ENCODE measurements around the gene LTB4R.

LTB4R gene

GRCh38 chr14:24308342-24309124 lies 2.8 kb upstream of the LTB4R start:
- TF ChIP-seq CTCF (IDR thresholded peaks at IDR 0.05; ENCODE audit: control insufficient read depth, insufficient read depth, low read depth, low read length, missing control alignments): no peak
- no peak overlapping the region for H3K4me3 ChIP-seq (ENCODE audit: control insufficient read depth, low read depth, low read length)
- DNase-seq (ENCODE audit: low read depth): no peak

- no peak within 1 kb of the TSS for H3K4me3 ChIP-seq (ENCODE audit: control insufficient read depth, low read depth, low read length)
These were observed 1.6 kb upstream of the LTB4R start, which contains the start of gene LTB4R2 for GRCh38 chr14:24309538-24310264. Gene LTB4R2 (plus strand): TSS chr14:24310140. CDS start chr14:24310665, 525 bp downstream.

GRCh38 chr14:24310265-24310645 lies 1.0 kb upstream of the LTB4R start:
- no peak overlapping the region for H3K4me3 ChIP-seq (ENCODE audit: control insufficient read depth, low read depth, low read length)
- TF ChIP-seq CTCF (IDR thresholded peaks at IDR 0.05; ENCODE audit: control insufficient read depth, insufficient read depth, low read depth, low read length, missing control alignments): no peak
- no peak for DNase-seq (ENCODE audit: low read depth)

More at GRCh38 chr14:24309538-24310264, 1.6 kb upstream of the LTB4R start, which contains the start of gene LTB4R2:
- no peak for DNase-seq (ENCODE audit: low read depth)
- no peak for TF ChIP-seq CTCF (IDR thresholded peaks at IDR 0.05; ENCODE audit: control insufficient read depth, insufficient read depth, low read depth, low read length, missing control alignments)

GRCh38 chr14:24311837-24312615 lies 724 bp downstream of the LTB4R start:
- no peak overlapping the region for H3K4me3 ChIP-seq (ENCODE audit: control insufficient read depth, low read depth, low read length)
- DNase-seq (ENCODE audit: low read depth): no peak
- no peak for TF ChIP-seq CTCF (IDR thresholded peaks at IDR 0.05; ENCODE audit: control insufficient read depth, insufficient read depth, low read depth, low read length, missing control alignments)

- no peak overlapping the region for H3K4me3 ChIP-seq (ENCODE audit: control insufficient read depth, low read depth, low read length)
- no peak for DNase-seq (ENCODE audit: low read depth)
- no peak for TF ChIP-seq CTCF (IDR thresholded peaks at IDR 0.05; ENCODE audit: control insufficient read depth, insufficient read depth, low read depth, low read length, missing control alignments)
These were observed 1.6 kb downstream of the LTB4R start for GRCh38 chr14:24312736-24313507.

GRCh38 chr14:24313913-24314312 lies 2.6 kb downstream of the LTB4R start:
- no peak for TF ChIP-seq CTCF (IDR thresholded peaks at IDR 0.05; ENCODE audit: control insufficient read depth, insufficient read depth, low read depth, low read length, missing control alignments)
- DNase-seq (ENCODE audit: low read depth): no peak
- no peak overlapping the region for H3K4me3 ChIP-seq (ENCODE audit: control insufficient read depth, low read depth, low read length)
